Kidney (tissue), 14 donors: ENCODE data around the gene GTF2F2. TPM values are rescaled to one million over a fixed set of nuclear protein-coding genes. Genes with fewer than 3 reads are reported as not detected.

Experiments
- DNase-seq, 5 donors: peaks; one replicate each; pipeline ENCODE4 v3.0.0-alpha.2; 2013 to 2020
- FAIRE-seq: peaks from 2 replicates; lab custom pipeline; 2012; peaks lifted over from hg19 to GRCh38; lab: Jason Lieb, UNC
- H3K27ac ChIP-seq, 2 donors: one replicate each; pipeline ENCODE4 v1.7.0; 2013; ENCODE audit warnings: low read depth in 2 of 2, low read length in 2 of 2, inconsistent platforms in 1 of 2
- H3K27me3 ChIP-seq: one replicate; pipeline ENCODE4 v1.7.1; 2013; ENCODE audit warnings: low read length, inconsistent platforms; ENCODE audit not compliant: control insufficient read depth, insufficient read depth
- H3K36me3 ChIP-seq, 3 donors: one replicate each; pipeline versions ENCODE4 v1.7.0 to v1.7.1; 2013; ENCODE audit warnings: low read length in 3 of 3, control low read depth in 1 of 3, inconsistent platforms in 1 of 3; ENCODE audit not compliant: insufficient read depth in 3 of 3, control insufficient read depth in 2 of 3
- H3K4me1 ChIP-seq, 3 donors: one replicate each; pipeline versions ENCODE4 v1.7.0 to v1.7.1; 2013; ENCODE audit warnings: low read length in 3 of 3, inconsistent platforms in 1 of 3, low read depth in 1 of 3; ENCODE audit not compliant: control insufficient read depth in 2 of 3, insufficient read depth in 2 of 3
- H3K4me3 ChIP-seq, 3 donors: one replicate each; pipeline versions ENCODE4 v1.7.0 to v1.8.1; 2013; ENCODE audit warnings: low read length in 3 of 3, control low read depth in 1 of 3, inconsistent platforms in 1 of 3
- H3K9ac ChIP-seq, 3 donors: one replicate each; pipeline versions ENCODE4 v1.7.0 to v1.7.1; 2013; ENCODE audit warnings: low read length in 3 of 3, control low read depth in 1 of 3, inconsistent platforms in 1 of 3
- H3K9me3 ChIP-seq, 3 donors: one replicate each; pipeline versions ENCODE4 v1.7.0 to v1.7.1; 2013; ENCODE audit warnings: low read length in 3 of 3, control low read depth in 1 of 3, inconsistent platforms in 1 of 3; ENCODE audit not compliant: control insufficient read depth in 2 of 3, insufficient read depth in 1 of 3
- intact Hi-C: fragments of 100-400 bp; cut with DNase I; formaldehyde crosslinking; loops from one replicate; pipeline ENCODE4 v1.11.1; 2022
- polyA plus RNA-seq: library from polyadenylated mRNA; stranded (reverse); fragments of 350-450 nt; fragmentation: Illumina TruSeq; extraction: RNeasy Lipid Tissue Mini Kit (QIAGEN cat#74804); gene quantifications from one replicate; pipeline ENCODE4 v1.2.3, GENCODE V29; 2014; ENCODE audit warnings: low read depth, low replicate concordance; ENCODE audit not compliant: insufficient read depth
- total RNA-seq: library from RNA; stranded (reverse); fragmentation: NEBNext Ultra II Directional; extraction: Animal tissue kit (Norgen Biotek cat#: 25700); gene quantifications from one replicate; pipeline ENCODE4 v1.2.1, GENCODE V29; 2021
- TF ChIP-seq, protein P1 (sequence below): IDR thresholded peaks from 3 replicates; pipeline ENCODE4 v1.5.1; 2012; ENCODE audit warnings: mild to moderate bottlenecking, moderate library complexity, borderline replicate concordance; ENCODE audit not compliant: insufficient read depth; ENCODE audit errors: extremely low read depth
- donor health status: control.
- donor health status: control.
- donor health status: control.
- donor health status: control.
- donor health status: control.
- donor health status: DM: yes; HTN: yes; CAD: no.
- donor health status: Normal renal cell carcinoma (clear cell type).

Gene GTF2F2
- total and polyA plus RNA-seq, 2 donors from 2014 or later, result 16.6 to 17.3 TPM

DNA sequence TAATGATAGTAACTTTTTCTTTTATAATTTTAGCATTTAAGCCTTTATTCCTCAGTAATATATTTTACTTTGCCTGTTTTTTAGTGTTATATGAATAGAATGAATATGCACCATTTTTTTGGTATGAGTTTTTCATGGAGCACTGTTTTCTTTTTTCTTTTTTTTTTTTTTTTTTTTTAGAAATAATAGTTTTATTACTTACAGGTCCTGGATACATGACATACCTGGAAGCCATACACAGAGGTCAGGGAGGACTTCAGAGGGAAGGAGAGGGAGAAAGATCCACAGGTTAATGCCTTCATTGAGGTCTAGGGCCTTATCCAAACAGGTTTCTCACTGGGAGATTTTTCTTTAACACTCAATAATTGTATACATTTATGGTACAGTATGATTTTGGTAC is 54.2 kb downstream of the GTF2F2 start:
- Histone ChIP-seq H3K4me1 (peaks cover 0 to 8% (median 0%) of the 10 kb centered on the region in 3 donors), H3K4me3 (no peak overlapping the region), H3K36me3 (no peaks in the 10 kb centered on the region), H3K27ac (no peak overlapping the region), H3K27me3 (no peaks in the 10 kb centered on the region), H3K9me3 (no peaks in the 10 kb centered on the region), H3K9ac (no peak overlapping the region)
- intact Hi-C loops, result no loop called here
- TF ChIP-seq, protein P1, sequence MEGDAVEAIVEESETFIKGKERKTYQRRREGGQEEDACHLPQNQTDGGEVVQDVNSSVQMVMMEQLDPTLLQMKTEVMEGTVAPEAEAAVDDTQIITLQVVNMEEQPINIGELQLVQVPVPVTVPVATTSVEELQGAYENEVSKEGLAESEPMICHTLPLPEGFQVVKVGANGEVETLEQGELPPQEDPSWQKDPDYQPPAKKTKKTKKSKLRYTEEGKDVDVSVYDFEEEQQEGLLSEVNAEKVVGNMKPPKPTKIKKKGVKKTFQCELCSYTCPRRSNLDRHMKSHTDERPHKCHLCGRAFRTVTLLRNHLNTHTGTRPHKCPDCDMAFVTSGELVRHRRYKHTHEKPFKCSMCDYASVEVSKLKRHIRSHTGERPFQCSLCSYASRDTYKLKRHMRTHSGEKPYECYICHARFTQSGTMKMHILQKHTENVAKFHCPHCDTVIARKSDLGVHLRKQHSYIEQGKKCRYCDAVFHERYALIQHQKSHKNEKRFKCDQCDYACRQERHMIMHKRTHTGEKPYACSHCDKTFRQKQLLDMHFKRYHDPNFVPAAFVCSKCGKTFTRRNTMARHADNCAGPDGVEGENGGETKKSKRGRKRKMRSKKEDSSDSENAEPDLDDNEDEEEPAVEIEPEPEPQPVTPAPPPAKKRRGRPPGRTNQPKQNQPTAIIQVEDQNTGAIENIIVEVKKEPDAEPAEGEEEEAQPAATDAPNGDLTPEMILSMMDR, result no peak
- FAIRE-seq (peak; percentile 39), DNase-seq (no peak)

DNA sequence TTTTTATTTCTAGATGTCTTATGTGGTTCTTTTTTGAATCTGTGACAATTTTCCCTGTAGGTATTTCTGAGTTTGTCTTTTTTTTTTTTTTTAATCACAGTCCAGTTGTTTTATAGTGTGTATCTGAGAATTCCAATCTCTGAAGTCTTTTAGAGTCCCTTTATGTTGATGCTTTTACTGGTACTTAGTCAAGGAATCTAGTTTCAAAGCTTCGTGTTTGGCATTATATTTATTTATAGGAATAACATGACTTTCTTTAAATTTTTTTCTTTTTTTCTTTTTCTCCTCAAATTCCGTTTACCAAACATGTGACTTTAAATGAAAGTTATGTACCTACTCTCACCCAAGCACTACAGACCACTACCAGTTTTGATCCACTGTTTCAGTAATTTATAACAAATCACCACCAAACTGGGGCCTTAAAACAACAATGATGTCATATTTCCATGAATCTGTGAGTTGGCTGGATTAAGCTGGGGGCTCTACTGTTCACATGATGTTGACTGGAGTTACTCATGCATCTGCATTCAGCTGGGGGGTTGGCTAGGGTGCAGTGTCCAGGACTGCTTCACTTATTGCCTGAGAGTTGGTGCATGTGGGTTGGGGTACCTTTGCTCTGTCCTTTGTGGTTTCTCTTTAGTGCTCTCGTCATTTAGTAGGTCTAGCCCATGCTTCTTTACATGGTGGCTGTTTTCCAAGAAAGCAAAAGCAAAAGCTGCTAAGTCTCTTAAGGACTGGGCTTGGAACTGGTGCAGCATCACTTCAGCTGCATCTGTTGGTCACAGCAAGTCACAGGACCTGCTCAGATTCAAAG is 58.2 kb downstream of the GTF2F2 start:
- Histone ChIP-seq H3K9me3 (no peaks in the 10 kb centered on the region), H3K9ac (no peak overlapping the region), H3K27me3 (no peaks in the 10 kb centered on the region), H3K27ac (no peak overlapping the region), H3K4me3 (no peak overlapping the region), H3K36me3 (no peaks in the 10 kb centered on the region), H3K4me1 (peaks cover 0 to 8% (median 0%) of the 10 kb centered on the region in 3 donors)
- DNase-seq, result peak in 3 of 5 donors; percentile 14 to 56 (median 27)
- TF ChIP-seq, protein P1, result no peak
- intact Hi-C loops, result no loop called here
- FAIRE-seq, result no peak

DNA sequence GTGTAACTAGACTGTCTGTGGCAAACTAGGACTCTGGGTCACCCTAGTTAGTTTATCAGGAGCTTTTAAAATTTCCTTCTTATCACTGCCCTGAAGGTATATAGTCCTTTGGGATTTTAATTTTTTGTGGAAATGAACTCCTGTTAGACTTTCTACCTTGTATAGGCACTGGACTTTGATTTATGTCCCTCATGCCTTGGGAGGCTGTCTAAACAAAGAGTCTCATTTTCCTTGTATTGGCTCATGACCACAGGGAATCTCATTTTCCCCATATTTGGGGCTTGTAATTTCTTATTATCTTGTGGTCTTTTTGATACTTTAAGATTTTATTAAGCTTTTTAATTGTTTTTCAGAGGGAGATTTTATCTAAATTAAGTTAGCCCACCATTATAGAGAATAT is 59.1 kb downstream of the GTF2F2 start:
- no peaks in the 10 kb centered on the region for H3K27me3 ChIP-seq
- peaks cover 0 to 8% (median 0%) of the 10 kb centered on the region in 3 donors for H3K4me1 ChIP-seq
- no peaks in the 10 kb centered on the region for H3K36me3 ChIP-seq
- H3K4me3 ChIP-seq, result no peak overlapping the region
- intact Hi-C loops, result no loop called here
- DNase-seq (peak in 3 of 5 donors; percentile 14 to 70 (median 60)), FAIRE-seq (no peak)
- H3K9me3 ChIP-seq, result no peaks in the 10 kb centered on the region
- TF ChIP-seq, protein P1, result no peak
- H3K27ac ChIP-seq, result no peak overlapping the region
- H3K9ac ChIP-seq, result no peak overlapping the region
